Liver (tissue), 2 donors: Measurements from ENCODE around the gene CHD5.

Experiments
- CTCF ChIP-seq: fragments of 150-350 bp; IDR thresholded peaks from 2 replicates; pipeline ENCODE4 v1.5.1; 2017; ENCODE audit warnings: improper control_type of control experiment, low read depth, low read length; ENCODE audit not compliant: missing input control
- TF ChIP-seq, protein P1 (sequence below): IDR thresholded peaks from 2 replicates; pipeline ENCODE4 v1.6.1; 2016; ENCODE audit warnings: antibody characterized with exemption, mild to moderate bottlenecking
- donor health status: healthy.

DNA sequence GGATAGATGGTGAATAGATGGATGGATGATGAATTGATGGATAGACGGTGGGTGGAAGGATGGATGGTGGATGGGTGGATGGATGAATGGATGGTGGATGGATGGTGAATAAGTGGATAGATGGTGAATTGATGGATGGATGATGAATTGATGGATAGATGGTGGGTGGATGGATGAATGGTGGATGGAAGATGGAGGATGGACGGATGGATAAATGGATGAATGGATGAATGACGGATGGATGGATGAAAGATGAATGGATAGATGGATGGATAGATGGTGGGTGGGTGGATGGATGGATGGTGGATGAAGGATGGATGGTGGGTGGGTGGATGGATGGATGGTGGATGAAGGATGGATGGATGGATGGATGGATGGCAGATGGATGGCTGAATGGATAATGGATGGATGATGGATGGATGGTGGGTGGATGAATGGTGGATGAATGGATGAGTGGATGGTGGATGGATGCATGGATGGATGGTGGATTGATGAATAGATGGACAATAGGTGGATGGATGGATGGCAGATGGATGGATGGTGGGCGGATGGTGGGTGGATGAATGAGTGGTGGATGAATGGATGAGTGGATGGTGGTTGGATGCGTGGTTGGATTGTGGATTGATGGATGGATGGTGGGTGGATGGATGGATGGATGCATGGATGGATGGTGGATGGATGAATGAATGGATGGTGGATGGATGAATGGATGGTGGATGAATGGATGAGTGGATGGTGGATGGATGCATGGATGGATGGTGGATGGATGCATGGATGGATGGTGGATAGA lies 5.3 kb downstream of the CHD5 start:
- TF ChIP-seq, protein P1, sequence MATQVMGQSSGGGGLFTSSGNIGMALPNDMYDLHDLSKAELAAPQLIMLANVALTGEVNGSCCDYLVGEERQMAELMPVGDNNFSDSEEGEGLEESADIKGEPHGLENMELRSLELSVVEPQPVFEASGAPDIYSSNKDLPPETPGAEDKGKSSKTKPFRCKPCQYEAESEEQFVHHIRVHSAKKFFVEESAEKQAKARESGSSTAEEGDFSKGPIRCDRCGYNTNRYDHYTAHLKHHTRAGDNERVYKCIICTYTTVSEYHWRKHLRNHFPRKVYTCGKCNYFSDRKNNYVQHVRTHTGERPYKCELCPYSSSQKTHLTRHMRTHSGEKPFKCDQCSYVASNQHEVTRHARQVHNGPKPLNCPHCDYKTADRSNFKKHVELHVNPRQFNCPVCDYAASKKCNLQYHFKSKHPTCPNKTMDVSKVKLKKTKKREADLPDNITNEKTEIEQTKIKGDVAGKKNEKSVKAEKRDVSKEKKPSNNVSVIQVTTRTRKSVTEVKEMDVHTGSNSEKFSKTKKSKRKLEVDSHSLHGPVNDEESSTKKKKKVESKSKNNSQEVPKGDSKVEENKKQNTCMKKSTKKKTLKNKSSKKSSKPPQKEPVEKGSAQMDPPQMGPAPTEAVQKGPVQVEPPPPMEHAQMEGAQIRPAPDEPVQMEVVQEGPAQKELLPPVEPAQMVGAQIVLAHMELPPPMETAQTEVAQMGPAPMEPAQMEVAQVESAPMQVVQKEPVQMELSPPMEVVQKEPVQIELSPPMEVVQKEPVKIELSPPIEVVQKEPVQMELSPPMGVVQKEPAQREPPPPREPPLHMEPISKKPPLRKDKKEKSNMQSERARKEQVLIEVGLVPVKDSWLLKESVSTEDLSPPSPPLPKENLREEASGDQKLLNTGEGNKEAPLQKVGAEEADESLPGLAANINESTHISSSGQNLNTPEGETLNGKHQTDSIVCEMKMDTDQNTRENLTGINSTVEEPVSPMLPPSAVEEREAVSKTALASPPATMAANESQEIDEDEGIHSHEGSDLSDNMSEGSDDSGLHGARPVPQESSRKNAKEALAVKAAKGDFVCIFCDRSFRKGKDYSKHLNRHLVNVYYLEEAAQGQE = no peak
- TF ChIP-seq CTCF = no peak
